Subcutaneous abdominal adipose tissue (tissue), 5 donors: ENCODE results near the gene SERINC5.
"Not testable (repeated sequence)": the region's sequence is repeated elsewhere in the genome, so short reads cannot be mapped to it uniquely, and the experiment has no call there.

Experiments used
- H3K27ac ChIP-seq: one replicate; pipeline ENCODE4 v1.7.0; 2013; ENCODE audit warnings: low read depth, mild to moderate bottlenecking, inconsistent platforms, low read length, moderate library complexity
- H3K27me3 ChIP-seq, 5 donors: one replicate each; pipeline ENCODE4 v1.7.0; 2013; ENCODE audit warnings: low read length in 5 of 5, inconsistent platforms in 1 of 5; ENCODE audit not compliant: control insufficient read depth in 5 of 5, insufficient read depth in 4 of 5
- H3K36me3 ChIP-seq, 5 donors: one replicate each; pipeline ENCODE4 v1.7.0; 2013; ENCODE audit warnings: low read length in 5 of 5; ENCODE audit not compliant: control insufficient read depth in 5 of 5, insufficient read depth in 5 of 5
- H3K4me1 ChIP-seq, 5 donors: one replicate each; pipeline ENCODE4 v1.7.0; 2013; ENCODE audit warnings: low read length in 5 of 5, mild to moderate bottlenecking in 3 of 5, moderate library complexity in 1 of 5; ENCODE audit not compliant: control insufficient read depth in 5 of 5, insufficient read depth in 5 of 5
- H3K4me3 ChIP-seq, 5 donors: one replicate each; pipeline ENCODE4 v1.7.0; 2013; ENCODE audit warnings: low read length in 5 of 5, low read depth in 1 of 5
- H3K9ac ChIP-seq, 5 donors: one replicate each; pipeline ENCODE4 v1.7.0; 2013; ENCODE audit warnings: low read length in 5 of 5, mild to moderate bottlenecking in 4 of 5, moderate library complexity in 3 of 5
- H3K9me3 ChIP-seq, 5 donors: one replicate each; pipeline ENCODE4 v1.7.0; 2013; ENCODE audit warnings: low read length in 5 of 5; ENCODE audit not compliant: control insufficient read depth in 5 of 5
- donor health status: healthy.
- donor health status: healthy.
- donor health status: healthy.
- donor health status: healthy.
- donor health status: healthy.

The SERINC5 gene

GRCh38 chr5:80122579-80122978 lies 133.3 kb downstream of the SERINC5 start:
- Histone ChIP-seq H3K4me1 (peaks cover 0 to 8% (median 3%) of the 10 kb centered on the region in 5 donors), H3K27me3 (no peaks in the 10 kb centered on the region), H3K36me3 (no peaks in the 10 kb centered on the region), H3K27ac (no peak overlapping the region), H3K9ac (no peak overlapping the region), H3K9me3 (peaks cover 0 to 5% (median 0%) of the 10 kb centered on the region in 5 donors), H3K4me3 (no peak overlapping the region)

- H3K4me1 ChIP-seq, result peaks cover 0 to 3% (median 0%) of the 10 kb centered on the region in 5 donors
- H3K9ac ChIP-seq, result no peak overlapping the region
- H3K27ac ChIP-seq, result no peak overlapping the region
- H3K36me3 ChIP-seq, result no peaks in the 10 kb centered on the region
- H3K27me3 ChIP-seq, result no peaks in the 10 kb centered on the region
- H3K9me3 ChIP-seq, result peaks cover 0 to 6% (median 0%) of the 10 kb centered on the region in 5 donors
- no peak overlapping the region for H3K4me3 ChIP-seq
Observed at GRCh38 chr5:80119372-80119771, 136.5 kb downstream of the SERINC5 start.

- Histone ChIP-seq H3K9ac (no peak overlapping the region), H3K4me1 (no peaks in the 10 kb centered on the region), H3K9me3 (peaks cover 0 to 6% (median 0%) of the 10 kb centered on the region in 5 donors), H3K27ac (no peak overlapping the region), H3K36me3 (no peaks in the 10 kb centered on the region), H3K27me3 (no peaks in the 10 kb centered on the region), H3K4me3 (no peak overlapping the region)
Observed at GRCh38 chr5:80117446-80117845, 138.4 kb downstream of the SERINC5 start.

- Histone ChIP-seq H3K4me3 (no peak overlapping the region), H3K27me3 (no peaks in the 10 kb centered on the region), H3K9ac (no peak overlapping the region), H3K36me3 (no peaks in the 10 kb centered on the region), H3K9me3 (peaks cover 0 to 6% (median 0%) of the 10 kb centered on the region in 5 donors), H3K27ac (no peak overlapping the region), H3K4me1 (no peaks in the 10 kb centered on the region)
Observed at GRCh38 chr5:80116465-80116864, 139.4 kb downstream of the SERINC5 start.

GRCh38 chr5:80116000-80116399 lies 139.8 kb downstream of the SERINC5 start:
- H3K4me3 ChIP-seq, result no peak overlapping the region
- H3K36me3 ChIP-seq, result no peaks in the 10 kb centered on the region
- H3K4me1 ChIP-seq, result no peaks in the 10 kb centered on the region
- H3K27ac ChIP-seq, result no peak overlapping the region
- H3K9me3 ChIP-seq, result peaks cover 0 to 6% (median 0%) of the 10 kb centered on the region in 5 donors
- no peaks in the 10 kb centered on the region for H3K27me3 ChIP-seq
- no peak overlapping the region for H3K9ac ChIP-seq

- H3K9ac ChIP-seq, result no peak overlapping the region
- H3K36me3 ChIP-seq, result no peaks in the 10 kb centered on the region
- no peak overlapping the region for H3K27ac ChIP-seq
- peaks cover 0 to 3% (median 0%) of the 10 kb centered on the region in 5 donors for H3K4me1 ChIP-seq
- peaks cover 0 to 6% (median 0%) of the 10 kb centered on the region in 5 donors for H3K9me3 ChIP-seq
- no peaks in the 10 kb centered on the region for H3K27me3 ChIP-seq
- no peak overlapping the region for H3K4me3 ChIP-seq
Observed at GRCh38 chr5:80114860-80115259, 141.0 kb downstream of the SERINC5 start.

GRCh38 chr5:80111376-80111990 lies 144.4 kb downstream of the SERINC5 start:
- not testable (repeated sequence) for H3K27ac ChIP-seq, H3K4me1 ChIP-seq, H3K9ac ChIP-seq, H3K27me3 ChIP-seq, H3K9me3 ChIP-seq, H3K36me3 ChIP-seq, H3K4me3 ChIP-seq

- H3K27ac ChIP-seq, result no peak overlapping the region
- H3K9ac ChIP-seq, result no peak overlapping the region
Observed at GRCh38 chr5:80109646-80110478, 146.0 kb downstream of the SERINC5 start.

GRCh38 chr5:80106916-80107315 lies 148.9 kb downstream of the SERINC5 start:
- Histone ChIP-seq H3K4me3 (no peak overlapping the region), H3K4me1 (peaks cover 0 to 7% (median 3%) of the 10 kb centered on the region in 5 donors), H3K27ac (no peak overlapping the region), H3K27me3 (no peaks in the 10 kb centered on the region), H3K9me3 (no peaks in the 10 kb centered on the region), H3K36me3 (no peaks in the 10 kb centered on the region), H3K9ac (no peak overlapping the region)

More at GRCh38 chr5:80109646-80110478, 146.0 kb downstream of the SERINC5 start:
- Histone ChIP-seq H3K4me3 (no peak overlapping the region), H3K4me1 (peaks cover 0 to 7% (median 3%) of the 10 kb centered on the region in 5 donors), H3K27me3 (no peaks in the 10 kb centered on the region), H3K9me3 (no peaks in the 10 kb centered on the region), H3K36me3 (no peaks in the 10 kb centered on the region)

GRCh38 chr5:80105698-80106439 lies 150.0 kb downstream of the SERINC5 start:
- Histone ChIP-seq H3K9me3 (no peaks in the 10 kb centered on the region), H3K36me3 (no peaks in the 10 kb centered on the region), H3K9ac (no peak overlapping the region), H3K4me1 (peaks cover 0 to 7% (median 3%) of the 10 kb centered on the region in 5 donors), H3K4me3 (no peak overlapping the region), H3K27me3 (no peaks in the 10 kb centered on the region), H3K27ac (no peak overlapping the region)
